Activated CD4-positive, alpha-beta memory T cell treated with anti-CD3 and anti-CD28 coated beads for 36 hours (primary cell): ENCODE results near the gene TPGS2. TPM values are rescaled to one million over a fixed set of nuclear protein-coding genes. Genes with fewer than 3 reads are reported as not detected.

Source experiments
- CTCF ChIA-PET: fragments of 350-600 bp; sonication (Branson Sonifier 250); formaldehyde crosslinking; loops from one replicate; lab custom pipeline; 2021; ENCODE audit warnings: antibody characterized with exemption, inconsistent platforms; lab: Charles Lee
- POLR2A ChIA-PET: fragments of 350-600 bp; sonication (Branson Sonifier 250); formaldehyde crosslinking; loops from one replicate; lab custom pipeline; 2021; ENCODE audit warnings: antibody characterized with exemption; lab: Charles Lee
- DNase-seq: peaks from one replicate; pipeline ENCODE4 v3.0.0-alpha.2; 2020
- H3K27ac Mint-ChIP-seq: one replicate; pipeline ENCODE4 v1.8.0; 2021; ENCODE audit warnings: mixed read lengths
- H3K27me3 Mint-ChIP-seq: one replicate; pipeline ENCODE4 v1.8.0; 2021; ENCODE audit warnings: mixed read lengths
- H3K36me3 Mint-ChIP-seq: one replicate; pipeline ENCODE4 v1.8.0; 2021; ENCODE audit warnings: mixed read lengths
- H3K4me1 Mint-ChIP-seq: one replicate; pipeline ENCODE4 v1.8.0; 2021; ENCODE audit warnings: low read depth, mixed read lengths
- H3K4me3 Mint-ChIP-seq: one replicate; pipeline ENCODE4 v1.8.0; 2021; ENCODE audit warnings: mild to moderate bottlenecking, mixed read lengths
- H3K9me3 Mint-ChIP-seq: one replicate; pipeline ENCODE4 v1.8.0; 2021; ENCODE audit warnings: mixed read lengths
- intact Hi-C: fragments of 100-400 bp; cut with micrococcal nuclease; formaldehyde crosslinking; loops from one replicate; pipeline ENCODE4 v1.15.1; 2023
- total RNA-seq, 2 experiments: library from RNA; stranded (reverse); gene quantifications; one replicate each; pipeline ENCODE4 v1.2.3, GENCODE V29; 2021

The TPGS2 gene
- total RNA-seq, 2 experiments from 2014 or later = 77.9 to 83.0 TPM

DNA sequence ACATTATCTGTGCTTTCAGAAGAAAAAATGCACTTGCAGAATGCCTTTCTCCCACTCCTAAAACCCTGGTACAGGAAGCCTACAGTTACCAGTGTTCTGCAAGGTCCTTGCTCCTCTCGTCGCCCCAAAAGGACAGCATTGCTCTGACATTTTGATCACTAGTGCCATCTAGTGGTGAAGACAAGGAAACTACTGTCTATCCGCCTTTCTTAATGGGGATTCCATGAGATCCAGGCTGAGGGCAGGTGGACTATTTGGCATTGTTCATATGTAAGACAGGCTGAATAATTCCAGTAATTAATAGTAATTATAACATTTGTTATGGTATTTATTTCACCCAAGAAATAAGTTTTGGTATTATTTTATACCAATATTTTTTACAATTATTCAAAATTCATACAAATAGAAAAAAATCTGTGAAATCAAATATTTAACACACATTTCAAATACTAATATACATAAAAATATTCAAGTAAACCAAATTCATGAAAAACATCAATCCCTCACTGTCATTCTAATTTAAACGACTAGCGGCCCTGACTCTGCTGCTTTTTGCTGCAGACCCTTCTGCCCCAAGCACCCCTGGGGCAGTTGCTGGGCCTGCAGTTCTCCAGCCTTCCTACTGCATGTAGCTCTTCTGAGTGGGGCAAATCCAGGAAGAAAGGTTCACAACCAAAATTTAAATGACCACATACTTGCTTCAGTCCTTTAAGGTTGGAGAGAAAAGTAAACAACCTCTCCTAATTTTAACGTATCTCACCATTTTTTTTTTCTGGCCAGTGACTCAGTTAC, 19.0 kb downstream of the TPGS2 start:
- H3K27ac Mint-ChIP-seq = no peak overlapping the region
- ChIA-PET CTCF (interaction anchor here (1.2 to 3.6 kb wide), 3 partner anchors 8 to 122 kb away, joined by 5 to 25 read pairs (median 23); no protein-coding TSS in a partner anchor), POLR2A (no interaction called here)
- H3K9me3 Mint-ChIP-seq = no peaks in the 10 kb centered on the region
- DNase-seq = peak; percentile 25
- intact Hi-C loops = loop anchor here (5.0 kb wide), 2 partner anchors 52 to 712 kb away; no protein-coding TSS in a partner anchor
- H3K27me3 Mint-ChIP-seq = no peaks in the 10 kb centered on the region
- H3K4me1 Mint-ChIP-seq = peaks cover 15% of the 10 kb centered on the region
- H3K4me3 Mint-ChIP-seq = no peak overlapping the region
- H3K36me3 Mint-ChIP-seq = peaks cover 23% of the 10 kb centered on the region

DNA sequence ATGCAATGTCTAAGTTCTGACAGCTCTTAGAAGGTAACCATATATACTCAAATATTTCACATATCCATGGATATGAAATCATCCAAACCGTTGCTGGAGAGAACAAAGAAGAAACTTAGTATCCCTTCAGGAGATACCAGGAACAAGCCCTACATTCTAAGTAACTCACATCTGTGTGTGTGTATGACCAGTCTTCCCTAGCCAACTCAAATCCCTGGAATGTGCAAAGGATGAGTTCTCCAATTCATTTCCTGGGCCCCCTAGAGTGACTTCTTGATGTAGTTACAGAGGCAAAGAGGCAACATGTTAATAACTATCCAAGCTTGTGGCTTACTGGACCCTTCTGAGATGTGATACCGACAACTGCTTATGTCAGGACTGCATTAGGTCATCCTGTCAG, 20.1 kb downstream of the TPGS2 start:
- no peak overlapping the region for H3K4me3 Mint-ChIP-seq
- peaks cover 27% of the 10 kb centered on the region for H3K36me3 Mint-ChIP-seq
- ChIA-PET POLR2A (no interaction called here), CTCF (interaction anchor here (0.6 to 3.6 kb wide), 5 partner anchors 10 to 200 kb away, joined by 3 to 25 read pairs (median 7); partner anchors contain the start of genes KIAA1328 and TPGS2)
- peaks cover 7% of the 10 kb centered on the region for H3K4me1 Mint-ChIP-seq
- H3K27ac Mint-ChIP-seq = no peak overlapping the region
- no peaks in the 10 kb centered on the region for H3K27me3 Mint-ChIP-seq
- no peaks in the 10 kb centered on the region for H3K9me3 Mint-ChIP-seq
- no peak for DNase-seq
- intact Hi-C loops = loop anchor here (5.0 kb wide), 2 partner anchors 51 to 711 kb away; no protein-coding TSS in a partner anchor

DNA sequence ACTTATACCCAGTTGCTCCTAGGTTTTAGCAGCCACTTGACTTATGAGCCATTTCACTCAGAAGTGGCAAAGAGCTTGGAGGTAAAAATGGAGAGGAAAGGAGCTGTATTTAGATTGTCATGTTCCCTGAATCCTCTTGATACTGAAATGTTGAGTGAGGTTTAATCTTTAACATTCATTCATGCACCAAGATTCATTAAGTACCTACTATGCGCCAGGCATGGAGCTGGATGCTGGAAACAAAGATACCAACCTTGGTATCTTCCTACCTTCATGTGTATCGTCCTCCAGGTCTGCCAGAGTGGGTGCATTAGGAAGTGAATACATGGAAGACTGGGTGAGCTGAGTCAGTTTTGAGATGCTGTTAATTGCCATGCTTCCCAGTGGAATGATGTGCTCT, 23.7 kb downstream of the TPGS2 start:
- H3K27me3 Mint-ChIP-seq = no peaks in the 10 kb centered on the region
- H3K27ac Mint-ChIP-seq = no peak overlapping the region
- H3K9me3 Mint-ChIP-seq = no peaks in the 10 kb centered on the region
- intact Hi-C loops = loop anchor here (5.0 kb wide), 2 partner anchors 48 to 708 kb away; no protein-coding TSS in a partner anchor
- ChIA-PET POLR2A (no interaction called here), CTCF (no interaction called here)
- no peak for DNase-seq
- H3K4me3 Mint-ChIP-seq = no peak overlapping the region
- peaks cover 52% of the 10 kb centered on the region for H3K36me3 Mint-ChIP-seq
- H3K4me1 Mint-ChIP-seq = no peaks in the 10 kb centered on the region

DNA sequence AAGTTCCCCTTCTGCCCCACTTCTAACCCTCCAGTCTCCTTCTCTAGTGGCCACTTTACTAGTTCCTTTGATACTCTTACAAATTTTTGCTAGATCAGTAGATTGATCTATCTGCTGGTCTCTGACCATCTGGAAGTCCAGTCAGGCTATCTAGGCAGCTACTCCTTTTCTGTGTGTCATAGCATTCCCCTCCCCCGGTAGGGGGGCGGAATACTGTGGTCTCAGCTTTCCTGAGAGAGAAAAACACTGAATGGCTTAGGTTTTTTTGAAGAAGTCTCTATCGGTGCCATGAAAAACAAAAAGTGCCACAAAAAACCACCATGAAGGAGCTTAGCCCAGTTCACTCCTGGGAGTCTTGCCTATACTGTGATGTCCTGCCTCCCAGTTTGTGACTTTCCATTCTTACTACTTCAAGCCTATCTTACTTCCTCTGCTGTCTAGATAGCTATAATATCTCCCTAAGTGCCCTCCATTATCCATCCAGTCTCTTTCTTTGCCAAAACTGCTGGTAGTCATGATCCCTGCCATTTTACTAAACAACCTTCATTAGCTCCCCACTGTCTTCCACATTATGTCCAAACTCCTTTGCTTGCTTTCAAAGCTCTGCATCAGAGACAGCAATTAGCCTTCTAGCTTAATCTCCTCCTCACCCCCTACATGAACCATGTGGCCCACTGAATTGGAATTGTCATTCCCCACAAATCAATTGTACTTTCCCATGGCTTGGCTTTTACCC, 29.9 kb downstream of the TPGS2 start:
- CTCF ChIA-PET = interaction anchor here (0.7 to 1.1 kb wide), 2 partner anchors 10 to 12 kb away, joined by 4 to 7 read pairs; no protein-coding TSS in a partner anchor
- H3K36me3 Mint-ChIP-seq = peaks cover 63% of the 10 kb centered on the region

DNA sequence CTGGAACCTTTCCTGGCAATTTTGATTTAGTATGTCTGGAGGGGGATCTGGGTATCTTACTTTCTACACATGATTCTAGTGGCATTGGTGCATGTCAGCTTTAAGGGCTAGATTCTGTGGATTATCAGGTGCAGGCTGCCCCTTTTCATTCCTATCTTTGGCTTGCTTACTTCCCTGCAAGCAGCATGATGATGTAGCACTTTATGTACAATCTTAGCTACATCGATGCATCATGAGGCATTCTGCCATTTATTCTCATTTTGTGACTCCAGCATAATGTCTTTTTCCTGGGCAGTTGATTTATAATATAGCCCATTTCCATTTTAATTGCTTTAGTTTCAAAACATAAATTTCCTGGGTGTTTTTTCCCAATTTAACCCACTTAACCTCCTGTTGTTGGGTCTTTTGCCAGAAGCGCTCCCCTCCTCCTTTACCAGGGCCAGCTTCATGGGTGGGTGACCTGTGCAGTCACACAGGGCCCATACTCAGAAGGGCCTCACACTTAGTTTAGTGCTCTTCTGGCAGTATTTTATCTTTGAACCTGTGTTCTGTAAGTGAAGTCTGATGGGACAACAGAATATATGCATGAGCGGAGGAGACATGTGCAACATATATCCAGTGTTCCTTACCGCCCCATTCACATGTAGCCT, 36.0 kb downstream of the TPGS2 start:
- Mint-ChIP-seq H3K36me3 (peaks cover 62% of the 10 kb centered on the region), H3K27me3 (no peaks in the 10 kb centered on the region), H3K9me3 (peaks cover 8% of the 10 kb centered on the region), H3K4me3 (no peak overlapping the region), H3K4me1 (no peaks in the 10 kb centered on the region), H3K27ac (no peak overlapping the region)
- DNase-seq = no peak
- intact Hi-C loops = no loop called here
- ChIA-PET CTCF (no interaction called here), POLR2A (interaction anchor here (0.7 kb wide), 1 partner anchor 199 kb away, joined by 3 read pairs; no protein-coding TSS in a partner anchor)

More for the DNA sequence above, 29.9 kb downstream of the TPGS2 start:
- no peaks in the 10 kb centered on the region for H3K9me3 Mint-ChIP-seq
- no peaks in the 10 kb centered on the region for H3K27me3 Mint-ChIP-seq
- POLR2A ChIA-PET = no interaction called here
- DNase-seq = no peak
- no peaks in the 10 kb centered on the region for H3K4me1 Mint-ChIP-seq
- H3K27ac Mint-ChIP-seq = no peak overlapping the region
- H3K4me3 Mint-ChIP-seq = no peak overlapping the region
- intact Hi-C loops = no loop called here

GRCh38 chr18:36786686-36787085, 42.1 kb downstream of the TPGS2 start:
- no peaks in the 10 kb centered on the region for H3K4me1 Mint-ChIP-seq

GRCh38 chr18:36783792-36784191, 45.0 kb downstream of the TPGS2 start:
- Mint-ChIP-seq H3K4me3 (no peak overlapping the region), H3K27ac (no peak overlapping the region), H3K27me3 (no peaks in the 10 kb centered on the region), H3K4me1 (no peaks in the 10 kb centered on the region), H3K9me3 (no peaks in the 10 kb centered on the region), H3K36me3 (peaks cover 21% of the 10 kb centered on the region)
- ChIA-PET POLR2A (no interaction called here), CTCF (no interaction called here)
- intact Hi-C loops = no loop called here
- no peak for DNase-seq

More at GRCh38 chr18:36786686-36787085, 42.1 kb downstream of the TPGS2 start:
- Mint-ChIP-seq H3K36me3 (peaks cover 37% of the 10 kb centered on the region), H3K27me3 (no peaks in the 10 kb centered on the region), H3K9me3 (peaks cover 8% of the 10 kb centered on the region), H3K27ac (no peak overlapping the region), H3K4me3 (no peak overlapping the region)
- CTCF ChIA-PET = no interaction called here
- DNase-seq = no peak
- POLR2A ChIA-PET = no interaction called here
- intact Hi-C loops = no loop called here

DNA sequence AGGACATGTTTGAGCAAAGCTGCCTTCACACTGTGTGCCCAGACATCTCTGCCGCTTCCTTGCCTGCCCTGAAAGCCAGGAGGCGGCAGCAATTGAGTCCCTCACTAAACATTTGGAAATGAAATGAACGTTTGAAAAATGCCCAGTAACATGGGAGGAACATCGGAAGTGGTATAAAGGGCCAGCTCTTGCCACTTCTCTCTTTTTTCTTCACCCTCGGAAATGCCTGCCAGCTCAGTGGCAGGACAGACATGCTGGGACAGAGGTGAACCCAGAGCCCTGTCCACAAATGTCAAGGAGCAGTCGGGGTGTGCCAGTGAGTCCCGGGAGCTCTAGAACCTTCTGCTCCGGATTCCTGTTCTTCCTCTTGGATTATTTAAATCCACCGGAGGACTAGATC, 46.1 kb downstream of the TPGS2 start:
- intact Hi-C loops = no loop called here
- H3K4me3 Mint-ChIP-seq = no peak overlapping the region
- no peaks in the 10 kb centered on the region for H3K9me3 Mint-ChIP-seq
- no peaks in the 10 kb centered on the region for H3K4me1 Mint-ChIP-seq
- POLR2A ChIA-PET = no interaction called here
- no peak for DNase-seq
- CTCF ChIA-PET = no interaction called here
- H3K27ac Mint-ChIP-seq = no peak overlapping the region
- H3K36me3 Mint-ChIP-seq = peaks cover 16% of the 10 kb centered on the region
- H3K27me3 Mint-ChIP-seq = no peaks in the 10 kb centered on the region

DNA sequence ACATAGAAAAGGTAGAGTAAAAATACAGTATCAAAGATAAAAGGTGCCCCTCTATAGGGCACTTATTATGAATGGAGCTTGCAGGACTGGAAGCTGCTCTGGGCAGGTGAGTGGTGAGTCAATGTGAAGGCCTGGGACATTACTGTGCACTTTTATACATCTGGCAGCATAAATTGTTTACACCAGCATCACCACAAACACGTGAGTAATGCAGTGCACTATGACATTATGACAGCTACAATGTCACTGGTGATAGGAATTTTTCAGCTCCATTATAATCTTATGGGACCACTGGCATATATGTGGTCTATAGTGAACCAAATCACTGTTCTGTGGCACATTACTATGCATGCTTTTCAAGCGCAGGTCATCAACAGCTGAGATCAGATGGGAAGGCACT, 48.1 kb downstream of the TPGS2 start:
- Mint-ChIP-seq H3K4me3 (no peak overlapping the region), H3K4me1 (no peaks in the 10 kb centered on the region), H3K27ac (no peak overlapping the region), H3K9me3 (no peaks in the 10 kb centered on the region), H3K36me3 (peaks cover 10% of the 10 kb centered on the region), H3K27me3 (no peaks in the 10 kb centered on the region)
- intact Hi-C loops = no loop called here
- CTCF ChIA-PET = interaction anchor here (0.5 kb wide), 1 partner anchor 204 kb away, joined by 4 read pairs; no protein-coding TSS in a partner anchor
- POLR2A ChIA-PET = no interaction called here
- DNase-seq = no peak

- H3K4me1 Mint-ChIP-seq = no peaks in the 10 kb centered on the region
- no peak for DNase-seq
- H3K27me3 Mint-ChIP-seq = peaks cover 2% of the 10 kb centered on the region
- no peaks in the 10 kb centered on the region for H3K9me3 Mint-ChIP-seq
- ChIA-PET POLR2A (no interaction called here), CTCF (interaction anchor here (1.0 kb wide), 1 partner anchor 90 kb away, joined by 4 read pairs; no protein-coding TSS in a partner anchor)
- peaks cover 7% of the 10 kb centered on the region for H3K36me3 Mint-ChIP-seq
- intact Hi-C loops = no loop called here
- no peak overlapping the region for H3K27ac Mint-ChIP-seq
- no peak overlapping the region for H3K4me3 Mint-ChIP-seq
Observed at GRCh38 chr18:36777566-36777965, 51.2 kb downstream of the TPGS2 start.

- Mint-ChIP-seq H3K4me1 (no peaks in the 10 kb centered on the region), H3K27ac (no peak overlapping the region), H3K4me3 (no peak overlapping the region), H3K9me3 (no peaks in the 10 kb centered on the region), H3K27me3 (peaks cover 2% of the 10 kb centered on the region), H3K36me3 (peaks cover 7% of the 10 kb centered on the region)
- ChIA-PET POLR2A (no interaction called here), CTCF (no interaction called here)
- intact Hi-C loops = no loop called here
- no peak for DNase-seq
Observed at GRCh38 chr18:36776650-36777049, 52.2 kb downstream of the TPGS2 start.

- peaks cover 7% of the 10 kb centered on the region for H3K4me1 Mint-ChIP-seq
- ChIA-PET CTCF (no interaction called here), POLR2A (no interaction called here)
- H3K36me3 Mint-ChIP-seq = peaks cover 4% of the 10 kb centered on the region
- no peaks in the 10 kb centered on the region for H3K9me3 Mint-ChIP-seq
- no peak overlapping the region for H3K27ac Mint-ChIP-seq
- H3K27me3 Mint-ChIP-seq = peaks cover 2% of the 10 kb centered on the region
- no peak for DNase-seq
- intact Hi-C loops = no loop called here
- no peak overlapping the region for H3K4me3 Mint-ChIP-seq
Observed at GRCh38 chr18:36775396-36775795, 53.4 kb downstream of the TPGS2 start.
